Measurements from ENCODE around the gene INAFM1.
A peak's percentile ranks its signal among the peaks of the same experiment; 100 is the strongest.
"Not testable (repeated sequence)": the region's sequence is repeated elsewhere in the genome, so short reads cannot be mapped to it uniquely, and the experiment has no call there.

Gene INAFM1

DNA sequence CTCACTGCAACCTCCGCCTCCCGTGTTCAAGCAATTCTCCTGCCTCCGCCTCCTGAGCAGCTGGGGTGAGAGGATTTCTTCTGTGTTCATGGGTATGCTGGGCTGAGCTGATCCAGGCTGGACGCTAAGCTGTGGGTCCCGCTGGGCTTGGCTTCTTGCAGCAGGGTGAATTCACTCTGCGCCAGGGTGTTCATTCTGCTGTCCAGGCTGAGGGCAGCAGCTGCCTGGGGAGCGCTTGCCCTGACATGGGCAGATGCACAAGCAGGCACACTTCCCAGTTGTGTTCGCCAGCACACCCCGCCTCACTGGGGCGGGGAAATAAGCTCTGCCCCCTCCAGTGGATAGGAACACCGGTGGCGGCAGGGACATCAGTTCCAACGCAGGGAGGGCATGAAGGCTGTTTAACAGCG lies 7.3 kb upstream of the INAFM1 start:
- DNase-seq (ENCODE audit: low spot score): no peak
- FAIRE-seq: no peak

GRCh38 chr19:47268028-47268427 lies 6.7 kb upstream of the INAFM1 start:
- DNase-seq (ENCODE audit: low spot score) (no peak), FAIRE-seq (no peak)

DNA sequence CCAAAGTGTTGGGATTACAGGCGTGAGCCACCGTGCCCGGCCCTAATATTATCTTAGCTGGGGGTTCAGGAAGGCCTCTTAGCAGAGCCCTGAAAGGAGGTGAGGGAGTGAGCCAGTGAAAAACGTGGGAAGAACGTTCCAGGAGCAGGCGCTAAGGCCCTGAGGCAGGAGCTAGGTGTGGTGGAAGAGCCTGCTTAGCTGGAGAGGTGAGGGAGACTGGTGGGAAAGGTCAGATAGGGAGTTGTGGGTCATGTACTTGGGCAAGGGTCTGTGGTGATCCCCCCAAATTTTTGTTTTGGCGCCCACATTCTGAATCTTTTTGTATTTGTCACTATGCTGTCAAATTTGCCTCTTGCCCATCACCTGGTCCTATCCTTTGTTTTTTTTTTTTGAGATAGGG lies 5.1 kb upstream of the INAFM1 start:
- DNase-seq (ENCODE audit: low spot score) (no peak), FAIRE-seq (no peak)

DNA sequence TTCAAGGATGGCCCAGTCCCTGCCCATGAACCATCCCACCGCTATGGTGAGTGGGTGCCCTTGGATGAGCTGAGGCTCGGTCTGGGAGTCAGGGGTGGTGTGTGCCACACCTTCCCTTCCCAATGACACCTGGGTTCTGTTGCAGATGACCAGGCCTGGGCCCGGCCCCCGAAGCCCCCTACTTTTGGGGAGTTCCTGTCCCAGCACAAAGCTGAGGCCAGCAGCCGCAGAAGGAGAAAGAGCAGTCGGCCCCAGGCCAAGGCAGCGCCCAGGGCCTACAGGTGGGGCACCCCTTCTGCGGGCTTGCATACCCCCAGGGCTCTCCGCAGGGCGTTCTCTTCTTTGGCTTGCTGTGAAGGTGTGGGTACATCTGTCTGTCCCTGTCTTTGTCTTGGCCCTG lies 4.3 kb upstream of the INAFM1 start:
- no peak for FAIRE-seq

GRCh38 chr19:47271949-47272348 lies 2.7 kb upstream of the INAFM1 start:
- FAIRE-seq (no peak), DNase-seq (ENCODE audit: low spot score) (no peak)

More for the DNA sequence above, 4.3 kb upstream of the INAFM1 start:
- DNase-seq (ENCODE audit: low spot score): no peak

GRCh38 chr19:47272448-47273312 lies 2.0 kb upstream of the INAFM1 start:
- DNase-seq (ENCODE audit: low spot score) (no peak), FAIRE-seq (no peak)

GRCh38 chr19:47273313-47274070 lies 1.2 kb upstream of the INAFM1 start:
- FAIRE-seq: no peak
- DNase-seq (ENCODE audit: low spot score): peak; percentile 78

DNA sequence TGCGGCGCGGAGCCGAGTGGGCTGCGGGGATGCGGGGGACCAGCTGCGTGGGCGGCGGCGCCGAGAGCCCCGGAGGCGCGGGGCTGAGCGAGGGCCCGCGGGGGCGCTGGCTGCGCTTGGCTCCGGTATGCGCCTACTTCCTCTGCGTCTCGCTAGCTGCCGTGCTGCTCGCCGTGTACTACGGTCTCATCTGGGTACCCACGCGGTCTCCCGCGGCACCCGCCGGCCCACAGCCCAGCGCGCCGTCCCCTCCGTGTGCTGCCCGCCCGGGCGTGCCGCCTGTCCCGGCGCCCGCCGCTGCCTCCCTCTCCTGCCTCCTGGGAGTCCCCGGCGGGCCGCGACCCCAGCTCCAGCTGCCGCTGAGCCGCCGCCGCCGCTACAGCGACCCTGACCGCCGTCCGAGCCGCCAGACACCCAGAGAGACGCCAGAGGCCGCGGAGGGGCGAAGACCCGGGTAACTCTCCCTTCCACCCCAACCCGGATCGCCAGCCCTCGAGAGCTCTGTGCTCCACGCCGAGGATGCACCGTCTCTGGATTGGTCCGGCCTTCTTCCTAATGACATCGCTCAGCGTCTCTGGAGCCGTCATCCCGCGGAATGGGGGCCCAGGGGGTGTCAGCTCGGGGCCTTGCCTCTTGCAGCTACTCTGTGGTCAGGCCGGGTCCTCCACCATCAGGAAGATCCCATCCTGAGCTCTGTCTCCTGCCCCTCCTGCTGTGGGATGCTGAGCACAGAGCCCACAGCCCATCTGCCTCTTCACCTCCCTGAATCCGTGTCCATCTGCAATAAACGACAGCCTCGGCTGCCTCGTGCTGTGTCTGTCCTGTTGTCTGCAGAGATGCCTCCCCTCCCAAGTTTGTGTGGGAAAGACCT lies 441 bp downstream of the INAFM1 start:
- DNase-seq (ENCODE audit: low spot score) (no peak), FAIRE-seq (no peak)

DNA sequence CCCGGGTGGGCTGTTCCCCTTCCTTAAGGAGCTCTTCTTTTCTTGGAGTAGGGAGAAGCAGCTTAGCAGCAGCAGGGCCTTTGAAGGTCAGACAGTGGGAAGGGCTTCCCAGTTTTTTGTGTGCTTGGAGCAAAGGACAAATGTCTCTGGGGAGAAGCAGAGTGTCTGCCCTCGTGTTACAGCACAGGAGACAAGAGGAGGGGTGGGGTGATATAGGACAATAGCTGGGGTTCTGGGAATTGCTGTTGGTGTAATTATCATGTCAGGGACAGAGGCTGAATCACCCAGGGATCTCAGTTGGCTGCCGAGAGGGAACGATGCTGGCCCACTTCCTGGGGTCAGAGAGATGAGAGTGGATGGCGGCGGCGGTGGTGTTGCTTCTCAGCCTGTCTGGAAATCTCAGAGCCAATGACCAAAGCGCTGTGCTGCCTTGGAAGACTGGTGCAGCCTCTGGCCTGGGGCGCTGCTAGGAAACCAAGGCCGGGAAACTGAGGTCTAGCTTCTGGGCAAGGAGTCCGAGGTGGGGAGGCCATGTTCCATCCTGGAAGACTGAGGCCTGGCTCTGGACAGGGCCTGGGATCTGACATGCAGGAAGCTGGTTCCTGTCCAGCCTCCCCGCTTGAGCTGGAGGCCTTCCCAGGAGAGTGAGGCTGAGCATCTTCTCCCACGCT lies 1.2 kb downstream of the INAFM1 start:
- no peak for DNase-seq (ENCODE audit: low spot score)
- no peak for FAIRE-seq

DNA sequence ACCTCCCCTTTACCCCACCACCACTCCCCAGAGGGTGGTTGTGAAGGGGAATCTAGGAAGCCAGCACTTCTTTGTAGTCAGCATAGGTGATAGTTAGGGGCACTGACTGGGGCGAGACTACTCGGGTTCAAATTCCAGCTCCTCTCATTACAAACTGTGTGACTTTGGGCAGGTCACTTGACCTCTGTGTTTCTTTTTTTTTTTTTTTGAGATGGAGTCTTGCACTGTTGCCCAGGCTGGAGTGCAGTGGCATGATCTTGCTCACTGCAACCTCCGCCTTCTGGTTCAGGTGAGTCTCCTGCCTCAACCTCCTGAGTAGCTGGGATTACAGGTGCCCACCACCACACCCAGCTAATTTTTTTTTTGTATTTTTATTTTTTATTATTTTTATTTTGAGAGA lies 1.8 kb downstream of the INAFM1 start:
- FAIRE-seq; DNase-seq (ENCODE audit: low spot score): not testable (repeated sequence)

- no peak for DNase-seq (ENCODE audit: low spot score)
Measured at GRCh38 chr19:47280183-47280797, 5.6 kb downstream of the INAFM1 start.

GRCh38 chr19:47283405-47284059 lies 8.8 kb downstream of the INAFM1 start:
- DNase-seq (ENCODE audit: low spot score): no peak
- no peak for FAIRE-seq

More at GRCh38 chr19:47280183-47280797, 5.6 kb downstream of the INAFM1 start:
- FAIRE-seq: no peak

DNA sequence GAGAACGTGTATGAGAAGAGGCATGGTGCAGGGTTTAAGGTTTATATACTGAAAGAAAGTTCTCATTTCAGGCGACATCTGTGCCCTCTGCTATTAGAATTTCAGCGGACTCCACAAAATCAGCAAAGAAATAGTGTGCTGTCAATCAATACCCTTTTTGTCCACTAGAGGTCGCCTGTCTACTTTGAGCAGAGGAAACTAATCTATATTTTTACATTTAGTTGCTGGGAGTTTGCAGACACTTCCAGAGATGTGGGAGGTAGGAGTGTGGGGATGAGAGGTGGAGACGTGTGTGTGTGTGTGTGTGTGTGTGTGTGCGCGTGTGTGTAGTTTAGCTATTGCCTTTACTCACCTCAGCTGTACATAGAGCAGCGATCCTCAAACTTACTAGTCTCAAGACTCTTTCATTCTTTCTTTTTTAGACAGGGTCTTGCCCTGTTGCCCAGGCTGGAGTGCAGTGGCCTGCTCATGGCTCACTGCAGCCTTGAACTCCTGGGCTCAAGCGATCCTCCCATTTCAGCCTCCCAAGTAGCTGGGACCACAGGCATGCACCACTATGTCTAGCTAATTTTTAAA lies 9.7 kb downstream of the INAFM1 start:
- DNase-seq (ENCODE audit: low spot score) (peak; percentile 23), FAIRE-seq (no peak)

DNA sequence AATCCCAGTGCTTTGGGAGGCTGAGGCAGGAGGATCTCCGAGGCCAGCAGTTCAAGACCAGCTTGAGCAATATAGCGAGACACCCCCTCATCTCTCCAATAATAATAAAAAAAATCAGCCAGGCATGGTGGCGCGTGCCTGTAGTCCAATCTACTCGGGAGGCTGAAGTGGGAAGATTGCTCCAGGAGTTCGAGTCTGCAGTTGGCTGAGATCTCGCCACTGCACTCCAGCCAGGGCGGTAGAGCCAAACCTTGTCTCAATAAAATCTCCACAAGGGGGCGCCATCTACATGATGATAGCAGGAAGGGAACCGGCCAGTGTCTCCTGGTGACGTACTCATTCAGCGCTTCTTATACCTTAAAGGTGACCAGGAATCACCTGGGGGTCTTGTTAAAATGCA lies 21.4 kb downstream of the INAFM1 start:
- FAIRE-seq (no peak), DNase-seq (ENCODE audit: low spot score) (peak; percentile 55)

- not testable (repeated sequence) for DNase-seq (ENCODE audit: low spot score); FAIRE-seq
Measured at GRCh38 chr19:47300867-47301266, 26.2 kb downstream of the INAFM1 start.

- DNase-seq (ENCODE audit: low spot score) (no peak), FAIRE-seq (no peak)
Measured at GRCh38 chr19:47302249-47302648, 27.6 kb downstream of the INAFM1 start.

DNA sequence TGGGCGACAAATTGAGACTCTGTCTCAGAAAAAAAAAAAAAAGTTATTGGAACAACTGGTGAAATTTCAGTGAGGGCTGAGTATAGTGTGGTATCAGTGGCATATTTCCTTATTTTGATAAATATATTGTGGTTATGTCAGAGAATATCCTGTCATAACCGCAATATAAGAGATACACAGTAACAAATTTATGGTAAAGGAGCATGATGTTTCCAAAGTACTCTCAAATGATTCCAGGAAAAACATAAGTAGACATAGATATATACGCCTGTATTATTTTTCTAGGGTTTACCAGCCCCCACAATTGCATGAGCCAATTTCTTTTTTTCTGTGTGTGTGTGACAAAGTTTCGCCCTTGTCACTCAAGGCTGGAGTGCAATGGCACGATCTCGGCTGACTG lies 29.3 kb downstream of the INAFM1 start:
- FAIRE-seq: no peak
- DNase-seq (ENCODE audit: low spot score): no peak

DNA sequence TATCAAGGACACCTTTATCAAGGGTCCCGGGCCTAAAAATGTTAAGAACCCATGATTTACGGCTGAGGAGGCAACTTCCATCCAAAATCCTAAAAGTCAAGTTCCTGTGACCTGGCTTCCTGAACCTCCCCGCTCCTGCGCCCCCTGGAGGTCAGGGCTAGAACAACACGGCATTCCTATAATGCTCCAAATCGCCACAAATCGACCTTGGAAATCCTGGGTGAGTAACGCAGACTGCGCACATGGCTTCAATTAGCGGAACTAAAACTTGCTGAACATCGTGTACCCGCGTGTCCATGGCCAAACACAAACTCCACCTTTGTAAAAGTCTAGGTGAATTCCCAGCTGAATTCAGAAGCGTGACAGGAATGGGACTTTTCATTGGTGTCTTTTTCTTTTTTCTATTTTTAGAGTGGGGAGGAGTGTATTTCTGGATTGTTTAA lies 30.6 kb downstream of the INAFM1 start:
- FAIRE-seq: no peak
- DNase-seq (ENCODE audit: low spot score): peak; percentile 43

DNA sequence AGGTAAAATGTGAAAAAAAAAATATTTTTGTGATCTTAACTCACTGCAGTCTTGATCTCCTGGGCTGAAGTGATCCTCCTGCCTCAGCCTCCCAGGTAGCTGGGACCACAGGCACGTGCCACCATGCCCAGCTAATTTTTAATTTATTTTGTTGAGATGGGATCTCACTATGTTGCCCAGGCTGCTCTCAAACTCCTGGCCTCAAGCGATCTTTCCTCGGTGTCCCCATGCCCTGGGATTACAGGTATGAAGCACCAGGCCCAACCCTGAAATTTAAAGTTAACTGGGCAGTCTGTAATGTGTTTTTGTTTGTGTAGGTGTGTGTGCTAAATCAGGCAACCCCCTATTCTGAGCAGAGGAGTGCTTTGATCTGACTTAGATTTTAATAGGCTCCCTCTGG lies 31.6 kb downstream of the INAFM1 start:
- DNase-seq (ENCODE audit: low spot score) (no peak), FAIRE-seq (no peak)

- DNase-seq (ENCODE audit: low spot score): no peak
- FAIRE-seq: no peak
Measured at GRCh38 chr19:47309038-47309437, 34.4 kb downstream of the INAFM1 start.
